K562 (cell line): ENCODE results near the gene APLF.

ENCODE experiments used
- ARHGAP35 ChIP-seq: fragments of 450-650 bp; IDR thresholded peaks from 2 replicates; pipeline ENCODE4 v1.6.1; 2018; ENCODE audit not compliant: partially characterized antibody
- CREBBP ChIP-seq: IDR thresholded peaks from one replicate; pipeline ENCODE4 v1.6.1; 2012; ENCODE audit warnings: low read depth, mild to moderate bottlenecking, control low read depth, inconsistent platforms, low read length
- HMG20A ChIP-seq: fragments of 450-650 bp; formaldehyde crosslinking; conservative IDR thresholded peaks from 2 replicates; pipeline ENCODE4 v1.4.0; 2020; ENCODE audit warnings: mild to moderate bottlenecking, mixed read lengths
- HSF4 ChIP-seq: fragments of 250-450 bp; sonication (Bioruptor Pico); IDR thresholded peaks from 2 replicates; pipeline ENCODE4 v2.1.2; 2022; ENCODE audit warnings: mild to moderate bottlenecking, moderate library complexity, borderline replicate concordance
- MIER1 ChIP-seq: fragments of 450-650 bp; IDR thresholded peaks from 2 replicates; pipeline ENCODE4 v1.6.1; 2016; ENCODE audit warnings: antibody characterized with exemption, mild to moderate bottlenecking, low read depth
- TCF7L2 ChIP-seq: fragments of 150-350 bp; IDR thresholded peaks from 2 replicates; pipeline ENCODE4 v1.6.1; 2016; ENCODE audit warnings: low read depth, mild to moderate bottlenecking, low read length, moderate library complexity
- TF ChIP-seq, protein P1 (sequence below): fragments of 450-650 bp; formaldehyde crosslinking; IDR thresholded peaks from 2 replicates; pipeline ENCODE4 v1.4.0; 2020; ENCODE audit warnings: mild to moderate bottlenecking, moderate library complexity
- TF ChIP-seq, protein P2 (sequence below): sonication (generic); formaldehyde crosslinking; IDR thresholded peaks from 2 replicates; pipeline ENCODE4 v1.8.1; 2023; ENCODE audit warnings: mild to moderate bottlenecking, missing genetic modification reagents
- TF ChIP-seq, protein P3 (sequence below), 2 experiments: fragments of 200-800 bp in 1 of 2; sonication (Bioruptor generic) in 1 of 2; sonication (generic) in 1 of 2; formaldehyde crosslinking in 1 of 2; IDR thresholded peaks in 1 of 2; conservative IDR thresholded peaks in 1 of 2; 2 replicates each; pipeline versions ENCODE4 v1.5.0 to v1.6.1; 2016 to 2020; ENCODE audit warnings: missing compliant biosample characterization in 1 of 2, missing genetic modification characterization in 1 of 2, missing genetic modification reagents in 1 of 2
- TF ChIP-seq, protein P4 (sequence below): sonication (generic); formaldehyde crosslinking; IDR thresholded peaks from 2 replicates; pipeline ENCODE4 v1.8.0; 2022; ENCODE audit warnings: mild to moderate bottlenecking, missing genetic modification reagents
- TF ChIP-seq, protein P5 (sequence below), 3 experiments: IDR thresholded peaks in 2 of 3; conservative IDR thresholded peaks in 1 of 3; 2 replicates each; pipeline ENCODE4 v1.5.1; 2011 to 2012; ENCODE audit warnings: low read length in 3 of 3, mild to moderate bottlenecking in 3 of 3, control low read depth in 2 of 3, improper control_type of control experiment in 1 of 3, inconsistent platforms in 1 of 3, low read depth in 1 of 3, mixed read lengths in 1 of 3, moderate library complexity in 1 of 3; ENCODE audit not compliant: insufficient read depth in 2 of 3
- TF ChIP-seq, protein P6 (sequence below): sonication (generic); formaldehyde crosslinking; IDR thresholded peaks from 2 replicates; pipeline ENCODE4 v1.5.0; 2020; ENCODE audit warnings: missing genetic modification reagents

DNA sequence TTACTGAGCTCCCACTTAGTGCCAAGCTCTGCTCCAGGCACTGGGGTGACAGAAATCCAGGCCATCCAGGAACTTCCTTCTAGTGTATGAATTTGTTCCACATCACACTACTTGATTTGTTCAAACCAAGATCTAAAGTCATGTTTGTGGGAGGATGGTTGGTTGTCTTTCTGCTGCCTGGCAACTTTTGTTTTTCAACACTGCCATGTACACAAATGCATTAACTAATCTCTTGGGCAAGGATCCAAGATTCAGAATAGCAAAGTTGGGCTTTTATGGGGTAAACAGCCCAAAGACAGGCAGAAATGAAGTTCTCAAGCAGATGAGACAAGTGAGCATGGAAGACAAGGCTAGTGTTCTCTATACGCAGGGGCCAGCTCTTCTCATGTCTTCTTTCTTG lies 122.6 kb downstream of the APLF start:
- TF ChIP-seq, protein P1, sequence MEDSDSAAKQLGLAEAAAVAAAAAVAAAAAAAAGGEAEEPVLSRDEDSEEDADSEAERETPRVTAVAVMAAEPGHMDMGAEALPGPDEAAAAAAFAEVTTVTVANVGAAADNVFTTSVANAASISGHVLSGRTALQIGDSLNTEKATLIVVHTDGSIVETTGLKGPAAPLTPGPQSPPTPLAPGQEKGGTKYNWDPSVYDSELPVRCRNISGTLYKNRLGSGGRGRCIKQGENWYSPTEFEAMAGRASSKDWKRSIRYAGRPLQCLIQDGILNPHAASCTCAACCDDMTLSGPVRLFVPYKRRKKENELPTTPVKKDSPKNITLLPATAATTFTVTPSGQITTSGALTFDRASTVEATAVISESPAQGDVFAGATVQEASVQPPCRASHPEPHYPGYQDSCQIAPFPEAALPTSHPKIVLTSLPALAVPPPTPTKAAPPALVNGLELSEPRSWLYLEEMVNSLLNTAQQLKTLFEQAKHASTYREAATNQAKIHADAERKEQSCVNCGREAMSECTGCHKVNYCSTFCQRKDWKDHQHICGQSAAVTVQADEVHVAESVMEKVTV, result no peak
- TF ChIP-seq CREBBP, result no peak
- TF ChIP-seq, protein P2, sequence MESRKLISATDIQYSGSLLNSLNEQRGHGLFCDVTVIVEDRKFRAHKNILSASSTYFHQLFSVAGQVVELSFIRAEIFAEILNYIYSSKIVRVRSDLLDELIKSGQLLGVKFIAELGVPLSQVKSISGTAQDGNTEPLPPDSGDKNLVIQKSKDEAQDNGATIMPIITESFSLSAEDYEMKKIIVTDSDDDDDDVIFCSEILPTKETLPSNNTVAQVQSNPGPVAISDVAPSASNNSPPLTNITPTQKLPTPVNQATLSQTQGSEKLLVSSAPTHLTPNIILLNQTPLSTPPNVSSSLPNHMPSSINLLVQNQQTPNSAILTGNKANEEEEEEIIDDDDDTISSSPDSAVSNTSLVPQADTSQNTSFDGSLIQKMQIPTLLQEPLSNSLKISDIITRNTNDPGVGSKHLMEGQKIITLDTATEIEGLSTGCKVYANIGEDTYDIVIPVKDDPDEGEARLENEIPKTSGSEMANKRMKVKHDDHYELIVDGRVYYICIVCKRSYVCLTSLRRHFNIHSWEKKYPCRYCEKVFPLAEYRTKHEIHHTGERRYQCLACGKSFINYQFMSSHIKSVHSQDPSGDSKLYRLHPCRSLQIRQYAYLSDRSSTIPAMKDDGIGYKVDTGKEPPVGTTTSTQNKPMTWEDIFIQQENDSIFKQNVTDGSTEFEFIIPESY (CRISPR knock-in tag), result no peak
- TF ChIP-seq, protein P3, sequence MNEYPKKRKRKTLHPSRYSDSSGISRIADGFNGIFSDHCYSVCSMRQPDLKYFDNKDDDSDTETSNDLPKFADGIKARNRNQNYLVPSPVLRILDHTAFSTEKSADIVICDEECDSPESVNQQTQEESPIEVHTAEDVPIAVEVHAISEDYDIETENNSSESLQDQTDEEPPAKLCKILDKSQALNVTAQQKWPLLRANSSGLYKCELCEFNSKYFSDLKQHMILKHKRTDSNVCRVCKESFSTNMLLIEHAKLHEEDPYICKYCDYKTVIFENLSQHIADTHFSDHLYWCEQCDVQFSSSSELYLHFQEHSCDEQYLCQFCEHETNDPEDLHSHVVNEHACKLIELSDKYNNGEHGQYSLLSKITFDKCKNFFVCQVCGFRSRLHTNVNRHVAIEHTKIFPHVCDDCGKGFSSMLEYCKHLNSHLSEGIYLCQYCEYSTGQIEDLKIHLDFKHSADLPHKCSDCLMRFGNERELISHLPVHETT (CRISPR knock-in tag; conservative IDR thresholded peaks at IDR 0.05 in 1 of 2, IDR thresholded peaks at IDR 0.05 in 1 of 2), result no peak
- TF ChIP-seq, protein P4, sequence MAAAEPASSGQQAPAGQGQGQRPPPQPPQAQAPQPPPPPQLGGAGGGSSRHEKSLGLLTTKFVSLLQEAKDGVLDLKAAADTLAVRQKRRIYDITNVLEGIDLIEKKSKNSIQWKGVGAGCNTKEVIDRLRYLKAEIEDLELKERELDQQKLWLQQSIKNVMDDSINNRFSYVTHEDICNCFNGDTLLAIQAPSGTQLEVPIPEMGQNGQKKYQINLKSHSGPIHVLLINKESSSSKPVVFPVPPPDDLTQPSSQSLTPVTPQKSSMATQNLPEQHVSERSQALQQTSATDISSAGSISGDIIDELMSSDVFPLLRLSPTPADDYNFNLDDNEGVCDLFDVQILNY, result no peak
- TF ChIP-seq HMG20A (CRISPR knock-in tag), result no peak
- TF ChIP-seq TCF7L2, result no peak
- no peak for TF ChIP-seq ARHGAP35
- TF ChIP-seq, protein P5, sequence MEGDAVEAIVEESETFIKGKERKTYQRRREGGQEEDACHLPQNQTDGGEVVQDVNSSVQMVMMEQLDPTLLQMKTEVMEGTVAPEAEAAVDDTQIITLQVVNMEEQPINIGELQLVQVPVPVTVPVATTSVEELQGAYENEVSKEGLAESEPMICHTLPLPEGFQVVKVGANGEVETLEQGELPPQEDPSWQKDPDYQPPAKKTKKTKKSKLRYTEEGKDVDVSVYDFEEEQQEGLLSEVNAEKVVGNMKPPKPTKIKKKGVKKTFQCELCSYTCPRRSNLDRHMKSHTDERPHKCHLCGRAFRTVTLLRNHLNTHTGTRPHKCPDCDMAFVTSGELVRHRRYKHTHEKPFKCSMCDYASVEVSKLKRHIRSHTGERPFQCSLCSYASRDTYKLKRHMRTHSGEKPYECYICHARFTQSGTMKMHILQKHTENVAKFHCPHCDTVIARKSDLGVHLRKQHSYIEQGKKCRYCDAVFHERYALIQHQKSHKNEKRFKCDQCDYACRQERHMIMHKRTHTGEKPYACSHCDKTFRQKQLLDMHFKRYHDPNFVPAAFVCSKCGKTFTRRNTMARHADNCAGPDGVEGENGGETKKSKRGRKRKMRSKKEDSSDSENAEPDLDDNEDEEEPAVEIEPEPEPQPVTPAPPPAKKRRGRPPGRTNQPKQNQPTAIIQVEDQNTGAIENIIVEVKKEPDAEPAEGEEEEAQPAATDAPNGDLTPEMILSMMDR (IDR thresholded peaks at IDR 0.05 in 2 of 3, conservative IDR thresholded peaks at IDR 0.05 in 1 of 3; ENCODE audit: insufficient read depth in 2 of 3, low read depth in 1 of 3, low read length in 3 of 3), result no peak
- TF ChIP-seq HSF4 (CRISPR knock-in tag), result no peak
- TF ChIP-seq, protein P6, sequence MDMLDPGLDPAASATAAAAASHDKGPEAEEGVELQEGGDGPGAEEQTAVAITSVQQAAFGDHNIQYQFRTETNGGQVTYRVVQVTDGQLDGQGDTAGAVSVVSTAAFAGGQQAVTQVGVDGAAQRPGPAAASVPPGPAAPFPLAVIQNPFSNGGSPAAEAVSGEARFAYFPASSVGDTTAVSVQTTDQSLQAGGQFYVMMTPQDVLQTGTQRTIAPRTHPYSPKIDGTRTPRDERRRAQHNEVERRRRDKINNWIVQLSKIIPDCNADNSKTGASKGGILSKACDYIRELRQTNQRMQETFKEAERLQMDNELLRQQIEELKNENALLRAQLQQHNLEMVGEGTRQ (CRISPR knock-in tag), result no peak
- no peak for TF ChIP-seq MIER1
